HCT116 (cell line): ENCODE results near the gene RCOR2.

Source experiments
- CEBPB ChIP-seq: IDR thresholded peaks from 2 replicates; pipeline ENCODE4 v1.6.1; 2012; ENCODE audit warnings: low read depth
- EZH2 ChIP-seq: fragments of 200-600 bp; sonication (generic); IDR thresholded peaks from 2 replicates; pipeline ENCODE4 v1.6.1; 2017; ENCODE audit warnings: antibody characterized with exemption, mixed run types
- EZH2phosphoT487 ChIP-seq: fragments of 200-600 bp; IDR thresholded peaks from 2 replicates; pipeline ENCODE4 v1.6.1; 2018; ENCODE audit warnings: antibody characterized with exemption, borderline replicate concordance
- POLR2A ChIP-seq: IDR thresholded peaks from 2 replicates; pipeline ENCODE4 v1.7.0; 2011; ENCODE audit warnings: borderline replicate concordance; ENCODE audit not compliant: insufficient read depth, insufficient read length; ENCODE audit errors: extremely low read depth
- POLR2AphosphoS5 ChIP-seq: IDR thresholded peaks from 2 replicates; pipeline ENCODE4 v1.6.1; 2011; ENCODE audit warnings: mild to moderate bottlenecking, low read depth, low read length, moderate library complexity
- RAD21 ChIP-seq: IDR thresholded peaks from 2 replicates; pipeline ENCODE4 v1.6.1; 2012; ENCODE audit warnings: low read depth, mild to moderate bottlenecking
- SP1 ChIP-seq: IDR thresholded peaks from 2 replicates; pipeline ENCODE4 v1.6.1; 2012; ENCODE audit warnings: low read depth
- YY1 ChIP-seq: IDR thresholded peaks from 2 replicates; pipeline ENCODE4 v1.6.1; 2011; ENCODE audit warnings: low read length, low read depth, moderate library complexity, mild to moderate bottlenecking; ENCODE audit not compliant: insufficient replicate concordance; ENCODE audit errors: extremely low read depth
- ZBTB33 ChIP-seq: IDR thresholded peaks from 2 replicates; pipeline ENCODE4 v1.6.1; 2011; ENCODE audit warnings: mild to moderate bottlenecking, low read length, moderate library complexity; ENCODE audit not compliant: insufficient replicate concordance; ENCODE audit errors: extremely low read depth
- ZFX ChIP-seq: fragments of 450-650 bp; IDR thresholded peaks from 2 replicates; pipeline ENCODE4 v1.6.1; 2017
- TF ChIP-seq, protein P1 (sequence below), 3 experiments: fragments of 200-600 bp in 1 of 3; sonication (generic) in 1 of 3; IDR thresholded peaks in 2 of 3; conservative IDR thresholded peaks in 1 of 3; 2 replicates each; pipeline ENCODE4 v1.5.1; 2012 to 2017; ENCODE audit warnings: low read depth in 2 of 3, low read length in 2 of 3, antibody characterized with exemption in 1 of 3, borderline replicate concordance in 1 of 3, control low read depth in 1 of 3, mild to moderate bottlenecking in 1 of 3, mixed read lengths in 1 of 3, mixed run types in 1 of 3, moderate library complexity in 1 of 3; ENCODE audit not compliant: insufficient read depth in 1 of 3

DNA sequence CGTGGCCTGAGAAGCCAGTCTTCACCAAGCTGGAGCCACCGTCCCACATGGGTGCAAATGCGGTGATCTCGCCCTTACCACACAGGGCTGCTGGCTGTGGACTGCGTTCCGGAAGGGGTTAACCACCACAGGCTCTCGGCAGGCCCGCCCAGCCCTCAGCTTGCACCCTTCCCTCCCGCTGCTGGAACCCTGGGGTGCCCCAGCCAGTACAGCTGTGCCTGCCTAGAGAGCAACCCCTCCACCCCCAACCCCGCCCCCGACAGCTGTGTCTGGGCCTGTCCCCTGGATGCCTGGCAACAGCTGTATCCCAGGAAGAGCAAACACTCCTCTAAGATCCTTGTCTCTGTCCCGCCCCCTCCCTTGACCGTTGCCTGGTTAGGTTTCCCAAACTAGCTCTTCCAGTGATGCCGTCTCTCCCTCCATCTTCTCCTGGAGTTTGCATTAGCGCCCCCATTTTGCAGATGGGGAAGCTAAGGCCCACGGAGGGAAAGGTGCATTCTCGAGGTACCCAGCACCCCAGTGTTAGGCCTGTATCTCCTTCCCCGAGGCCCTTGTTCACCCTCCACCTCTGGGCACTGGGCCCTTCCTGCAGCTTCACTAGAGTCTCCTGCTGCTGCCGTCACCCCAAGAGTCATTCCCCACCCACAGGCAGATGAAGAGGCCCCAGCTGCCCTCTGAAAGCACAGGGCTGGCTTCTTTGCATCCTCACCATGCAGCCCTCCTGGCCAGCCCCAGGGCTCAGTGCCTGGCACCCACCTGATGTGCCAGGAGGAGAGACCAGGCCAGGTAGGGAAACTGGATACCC is 44.8 kb upstream of the RCOR2 start:
- TF ChIP-seq, protein P1, sequence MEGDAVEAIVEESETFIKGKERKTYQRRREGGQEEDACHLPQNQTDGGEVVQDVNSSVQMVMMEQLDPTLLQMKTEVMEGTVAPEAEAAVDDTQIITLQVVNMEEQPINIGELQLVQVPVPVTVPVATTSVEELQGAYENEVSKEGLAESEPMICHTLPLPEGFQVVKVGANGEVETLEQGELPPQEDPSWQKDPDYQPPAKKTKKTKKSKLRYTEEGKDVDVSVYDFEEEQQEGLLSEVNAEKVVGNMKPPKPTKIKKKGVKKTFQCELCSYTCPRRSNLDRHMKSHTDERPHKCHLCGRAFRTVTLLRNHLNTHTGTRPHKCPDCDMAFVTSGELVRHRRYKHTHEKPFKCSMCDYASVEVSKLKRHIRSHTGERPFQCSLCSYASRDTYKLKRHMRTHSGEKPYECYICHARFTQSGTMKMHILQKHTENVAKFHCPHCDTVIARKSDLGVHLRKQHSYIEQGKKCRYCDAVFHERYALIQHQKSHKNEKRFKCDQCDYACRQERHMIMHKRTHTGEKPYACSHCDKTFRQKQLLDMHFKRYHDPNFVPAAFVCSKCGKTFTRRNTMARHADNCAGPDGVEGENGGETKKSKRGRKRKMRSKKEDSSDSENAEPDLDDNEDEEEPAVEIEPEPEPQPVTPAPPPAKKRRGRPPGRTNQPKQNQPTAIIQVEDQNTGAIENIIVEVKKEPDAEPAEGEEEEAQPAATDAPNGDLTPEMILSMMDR (IDR thresholded peaks at IDR 0.05 in 2 of 3, conservative IDR thresholded peaks at IDR 0.05 in 1 of 3; ENCODE audit: borderline replicate concordance in 1 of 3, insufficient read depth in 1 of 3, low read depth in 2 of 3, low read length in 2 of 3), result no peak
- TF ChIP-seq RAD21 (no peak), POLR2A (no peak), EZH2phosphoT487 (no peak), ZFX (no peak), YY1 (no peak), EZH2 (no peak), ZBTB33 (no peak), SP1 (no peak), POLR2AphosphoS5 (no peak), CEBPB (no peak)
